Cardiac muscle cell (in vitro differentiated cells and primary cell): Measurements from ENCODE around the gene GSG1L. TPM values are rescaled to one million over a fixed set of nuclear protein-coding genes. Genes with fewer than 3 reads are reported as not detected.

Experiments
- DNase-seq, 2 donors: peaks; one replicate each; pipeline versions ENCODE4 v3.0.0 to v3.0.0-alpha.2; 2010 to 2017; ENCODE audit warnings: low read depth in 1 of 2, low spot score in 1 of 2
- H3K27ac ChIP-seq: fragments of 200-600 bp; sonication (generic); 2 replicates; pipeline ENCODE4 v1.5.1; 2016
- H3K27me3 ChIP-seq: fragments of 200-600 bp; sonication (generic); 2 replicates; pipeline ENCODE4 v1.6.0; 2016; ENCODE audit warnings: control low read depth
- H3K36me3 ChIP-seq: fragments of 200-600 bp; sonication (generic); 2 replicates; pipeline ENCODE4 v1.5.1; 2016; ENCODE audit warnings: control low read depth
- H3K4me1 ChIP-seq: fragments of 200-600 bp; sonication (generic); 2 replicates; pipeline ENCODE4 v1.8.1; 2017; ENCODE audit warnings: low read depth, mild to moderate bottlenecking, mixed run types
- H3K4me3 ChIP-seq: fragments of 200-600 bp; sonication (generic); 2 replicates; pipeline ENCODE4 v1.5.1; 2016; ENCODE audit warnings: mild to moderate bottlenecking
- H3K9me3 ChIP-seq: fragments of 200-600 bp; sonication (generic); 2 replicates; pipeline ENCODE4 v1.5.1; 2017; ENCODE audit warnings: low read depth, mild to moderate bottlenecking, control low read depth
- polyA plus RNA-seq: library from polyadenylated mRNA; unstranded; fragments of >200 nt; fragmentation: Nextera tagmentation; extraction: Ambion mirVana; gene quantifications from 2 replicates; pipeline ENCODE4 v1.2.1, GENCODE V29; 2016
- total RNA-seq: library from RNA; depleted of rRNA; stranded (reverse); fragments of >200 nt; gene quantifications from 2 replicates; pipeline ENCODE4 v1.2.3, GENCODE V29; 2016
- TF ChIP-seq, protein P1 (sequence below): IDR thresholded peaks from 2 replicates; pipeline ENCODE4 v1.5.1; 2012; ENCODE audit warnings: low read depth, mild to moderate bottlenecking, low read length

Gene GSG1L
- total and polyA plus RNA-seq, 2 experiments from 2014 or later = not detected

DNA sequence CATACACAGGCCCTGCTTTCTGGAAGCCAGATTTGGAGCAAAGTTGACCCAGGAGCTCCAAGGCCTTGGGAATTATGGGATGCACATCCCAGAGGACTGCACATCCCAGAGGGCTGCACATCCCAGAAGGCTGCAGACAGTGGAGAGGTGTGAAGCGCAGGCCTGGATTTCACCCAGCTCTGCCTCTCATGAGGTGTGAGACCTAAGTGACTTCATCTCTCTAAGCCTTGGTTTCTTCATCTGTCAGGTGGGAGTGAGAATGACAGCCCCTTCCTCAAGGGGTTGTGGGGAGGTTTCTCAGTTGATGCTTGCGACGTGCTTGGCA lies 102.3 kb downstream of the GSG1L start:
- no peaks in the 10 kb centered on the region for H3K27me3 ChIP-seq
- no peaks in the 10 kb centered on the region for H3K36me3 ChIP-seq
- no peaks in the 10 kb centered on the region for H3K9me3 ChIP-seq
- DNase-seq = no peak
- no peaks in the 10 kb centered on the region for H3K4me1 ChIP-seq
- no peak overlapping the region for H3K27ac ChIP-seq
- no peak overlapping the region for H3K4me3 ChIP-seq
- TF ChIP-seq, protein P1, sequence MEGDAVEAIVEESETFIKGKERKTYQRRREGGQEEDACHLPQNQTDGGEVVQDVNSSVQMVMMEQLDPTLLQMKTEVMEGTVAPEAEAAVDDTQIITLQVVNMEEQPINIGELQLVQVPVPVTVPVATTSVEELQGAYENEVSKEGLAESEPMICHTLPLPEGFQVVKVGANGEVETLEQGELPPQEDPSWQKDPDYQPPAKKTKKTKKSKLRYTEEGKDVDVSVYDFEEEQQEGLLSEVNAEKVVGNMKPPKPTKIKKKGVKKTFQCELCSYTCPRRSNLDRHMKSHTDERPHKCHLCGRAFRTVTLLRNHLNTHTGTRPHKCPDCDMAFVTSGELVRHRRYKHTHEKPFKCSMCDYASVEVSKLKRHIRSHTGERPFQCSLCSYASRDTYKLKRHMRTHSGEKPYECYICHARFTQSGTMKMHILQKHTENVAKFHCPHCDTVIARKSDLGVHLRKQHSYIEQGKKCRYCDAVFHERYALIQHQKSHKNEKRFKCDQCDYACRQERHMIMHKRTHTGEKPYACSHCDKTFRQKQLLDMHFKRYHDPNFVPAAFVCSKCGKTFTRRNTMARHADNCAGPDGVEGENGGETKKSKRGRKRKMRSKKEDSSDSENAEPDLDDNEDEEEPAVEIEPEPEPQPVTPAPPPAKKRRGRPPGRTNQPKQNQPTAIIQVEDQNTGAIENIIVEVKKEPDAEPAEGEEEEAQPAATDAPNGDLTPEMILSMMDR = no peak

DNA sequence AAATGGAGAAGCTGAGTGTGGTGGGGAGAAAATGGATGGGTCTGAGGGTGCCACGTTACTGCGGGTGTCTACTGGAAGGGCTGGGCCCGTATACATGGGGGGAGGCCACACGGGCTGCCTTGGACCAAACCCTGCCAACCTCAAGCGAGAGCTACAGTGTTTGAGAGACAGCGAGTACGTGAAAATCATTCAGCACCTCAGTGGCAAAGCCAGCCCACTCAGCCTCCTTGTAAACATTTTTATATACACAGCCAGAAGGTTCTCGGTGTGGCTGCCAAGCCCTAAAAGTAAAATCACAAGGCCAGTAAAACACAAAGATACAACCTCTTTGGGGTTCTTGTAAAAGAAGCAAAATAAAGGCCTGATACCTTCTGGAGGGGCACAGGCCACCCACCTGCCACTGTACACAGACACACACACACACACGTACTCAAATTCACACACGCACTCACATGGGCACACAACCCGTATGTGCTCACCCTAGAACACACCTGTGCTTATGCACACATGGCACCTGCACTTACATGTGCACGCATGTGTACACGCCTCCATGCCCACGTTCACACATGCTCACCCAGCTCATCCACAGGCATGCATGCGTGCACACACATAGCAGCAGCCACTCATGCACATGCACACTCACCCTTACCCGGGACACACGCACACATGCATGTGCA lies 102.8 kb downstream of the GSG1L start:
- Histone ChIP-seq H3K27ac (no peak overlapping the region), H3K4me1 (no peaks in the 10 kb centered on the region), H3K4me3 (no peak overlapping the region), H3K27me3 (no peaks in the 10 kb centered on the region), H3K36me3 (no peaks in the 10 kb centered on the region), H3K9me3 (no peaks in the 10 kb centered on the region)
- no peak for DNase-seq
- TF ChIP-seq, protein P1 = no peak

DNA sequence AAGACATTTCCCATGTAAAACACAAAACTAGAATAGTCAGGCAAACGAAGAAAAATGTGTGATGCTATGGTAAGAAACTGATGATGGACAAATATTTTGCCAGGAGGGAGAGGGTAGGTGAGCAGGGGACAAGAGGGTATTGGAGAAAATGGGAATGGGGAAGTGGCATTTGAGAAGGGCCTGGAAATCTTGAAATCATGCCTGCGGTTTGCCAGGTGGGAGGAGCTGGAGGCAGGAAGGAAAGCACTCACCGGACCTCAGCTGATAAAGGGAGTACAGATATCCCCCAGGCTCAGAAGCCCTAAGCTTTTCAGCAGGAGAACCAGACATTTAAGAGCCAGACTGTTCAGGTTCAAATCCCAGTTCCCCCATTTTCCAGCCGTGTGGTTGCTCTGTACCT lies 103.6 kb downstream of the GSG1L start:
- Histone ChIP-seq H3K4me1 (no peaks in the 10 kb centered on the region), H3K4me3 (no peak overlapping the region), H3K27me3 (no peaks in the 10 kb centered on the region), H3K9me3 (no peaks in the 10 kb centered on the region), H3K27ac (no peak overlapping the region), H3K36me3 (no peaks in the 10 kb centered on the region)
- TF ChIP-seq, protein P1 = no peak
- DNase-seq = no peak

DNA sequence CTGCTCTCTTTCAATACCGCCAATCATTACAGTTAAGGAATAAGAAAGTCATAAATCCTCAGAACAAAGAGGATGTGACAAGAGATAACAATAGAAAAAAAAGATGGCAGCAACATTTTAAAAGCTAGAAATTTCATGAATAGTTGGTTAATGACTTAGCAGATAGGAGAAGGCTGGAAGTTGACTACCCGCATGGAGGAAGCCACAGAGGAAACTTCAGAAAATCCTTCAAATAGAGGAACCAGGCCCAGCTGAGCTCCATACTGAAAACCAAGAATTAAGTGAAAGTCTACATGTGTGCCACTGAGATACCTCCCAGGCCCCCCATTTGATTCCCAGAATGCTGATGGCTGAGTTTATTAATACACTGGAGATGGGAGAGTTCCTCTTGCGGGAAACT lies 109.3 kb downstream of the GSG1L start:
- Histone ChIP-seq H3K36me3 (no peaks in the 10 kb centered on the region), H3K4me3 (no peak overlapping the region), H3K27me3 (no peaks in the 10 kb centered on the region), H3K27ac (no peak overlapping the region), H3K9me3 (no peaks in the 10 kb centered on the region), H3K4me1 (no peaks in the 10 kb centered on the region)
- no peak for DNase-seq
- TF ChIP-seq, protein P1 = no peak

DNA sequence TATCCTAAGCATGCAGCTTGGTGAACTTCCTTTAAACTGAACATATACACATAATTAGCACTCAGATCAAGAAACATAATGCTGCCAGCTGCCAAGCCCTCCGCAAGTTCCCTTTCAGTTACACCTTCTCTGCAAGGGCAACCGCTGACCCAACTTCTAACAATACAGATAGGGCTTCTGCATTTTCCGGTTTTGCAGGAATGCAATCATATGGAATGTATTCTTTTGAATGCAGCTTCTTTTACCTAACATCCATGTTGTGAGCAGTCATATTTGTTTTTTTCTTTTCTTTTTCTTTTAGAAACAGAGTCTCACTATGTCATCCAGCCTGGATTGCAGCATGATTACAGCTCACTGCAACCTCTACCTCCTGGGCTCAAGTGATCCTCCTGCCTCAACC lies 110.7 kb downstream of the GSG1L start:
- TF ChIP-seq, protein P1 = no peak
- H3K27ac ChIP-seq = no peak overlapping the region

More for the DNA sequence above, 110.7 kb downstream of the GSG1L start:
- Histone ChIP-seq H3K27me3 (no peaks in the 10 kb centered on the region), H3K36me3 (no peaks in the 10 kb centered on the region), H3K4me1 (no peaks in the 10 kb centered on the region), H3K9me3 (no peaks in the 10 kb centered on the region), H3K4me3 (no peak overlapping the region)
- DNase-seq = no peak
